ENCODE measurements around the gene TMEM266. TPM values are rescaled to one million over a fixed set of nuclear protein-coding genes. Genes with fewer than 3 reads are reported as not detected.

Gene TMEM266
- polyA plus RNA-seq, 4 donors, result 10.2 to 12.9 (median 11.0) TPM

DNA sequence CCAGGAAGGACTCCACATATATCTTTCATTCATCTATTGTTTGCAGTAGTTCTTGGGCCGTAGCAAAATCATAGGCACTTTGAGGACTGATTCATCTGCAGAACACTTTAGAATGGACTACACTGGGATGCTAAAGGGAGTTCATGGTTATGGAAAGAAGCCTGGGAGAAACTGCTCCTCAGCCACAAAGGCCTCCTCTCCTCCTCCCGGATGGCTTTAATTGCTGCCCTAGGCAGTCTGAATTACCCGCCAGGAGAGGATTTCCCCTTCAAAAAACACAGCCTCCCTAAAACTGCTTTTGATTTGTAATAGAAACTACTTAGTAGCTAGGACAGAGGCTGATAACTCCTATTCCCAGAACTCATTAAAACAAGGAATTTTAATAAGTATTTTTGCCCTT is 4.6 kb downstream of the TMEM266 start:
- no peak for DNase-seq (ENCODE audit: low read depth in 4 of 4, low spot score in 3 of 4)

- no peak for DNase-seq (ENCODE audit: low read depth in 4 of 4, low spot score in 3 of 4)
These were observed 5.5 kb downstream of the TMEM266 start for GRCh38 chr15:76065245-76065644.

GRCh38 chr15:76065793-76066192 is 6.0 kb downstream of the TMEM266 start:
- no peak for DNase-seq (ENCODE audit: low read depth in 4 of 4, low spot score in 3 of 4)

DNA sequence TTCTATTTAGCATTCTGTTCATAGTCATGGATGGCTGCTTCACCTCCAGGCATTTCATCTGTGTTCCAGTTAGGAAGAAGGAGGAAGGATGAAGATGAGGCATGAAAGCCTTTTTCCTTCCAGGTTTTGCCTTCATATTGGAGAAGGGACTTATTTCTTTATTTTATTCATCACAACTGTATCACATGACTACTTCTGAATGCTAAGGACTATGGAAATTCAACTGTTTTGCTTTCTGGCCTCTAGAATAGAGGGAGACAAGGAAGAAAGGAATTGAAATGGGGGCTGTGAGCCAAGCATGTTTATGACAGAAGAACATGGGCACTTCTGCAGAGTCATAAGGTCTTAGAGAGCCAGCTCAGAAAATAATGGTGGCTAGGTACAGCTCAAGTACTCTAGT is 10.4 kb downstream of the TMEM266 start:
- no peak for DNase-seq (ENCODE audit: low read depth in 4 of 4, low spot score in 3 of 4)

DNA sequence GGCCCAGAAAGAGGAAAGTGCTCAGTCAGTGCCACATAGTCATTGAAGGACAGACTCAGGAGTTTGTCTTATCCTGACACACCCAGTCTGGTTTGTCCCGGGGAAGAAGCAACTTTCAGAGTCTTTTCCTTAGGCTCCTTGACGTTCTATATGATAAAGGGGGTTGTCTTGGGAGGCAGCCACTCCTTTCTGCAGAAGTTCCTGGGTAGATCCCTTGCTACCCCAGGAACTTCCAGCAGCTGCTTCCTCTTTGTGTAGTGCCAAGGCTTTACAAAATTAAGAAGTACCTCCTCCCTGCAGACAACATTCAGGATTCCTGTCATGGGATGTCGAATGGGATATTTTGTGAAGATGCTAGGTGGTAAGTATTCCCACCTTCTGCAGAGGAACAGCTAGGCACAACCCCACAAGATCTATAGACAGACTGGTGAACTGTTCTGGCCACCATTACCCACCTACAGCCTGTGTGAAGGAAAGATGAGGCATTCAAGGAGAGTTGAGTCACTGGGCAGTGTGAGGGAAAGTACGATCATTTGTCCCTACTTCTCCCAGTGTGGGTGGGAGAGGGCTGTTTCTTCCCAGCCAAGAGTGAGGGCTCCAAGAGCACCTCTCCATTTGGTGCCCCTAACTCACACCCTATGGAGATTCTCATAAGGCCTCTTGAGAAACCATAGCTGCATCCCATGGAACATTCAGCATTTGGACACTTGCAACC is 11.3 kb downstream of the TMEM266 start:
- DNase-seq (ENCODE audit: low read depth in 4 of 4, low spot score in 3 of 4), result no peak

DNA sequence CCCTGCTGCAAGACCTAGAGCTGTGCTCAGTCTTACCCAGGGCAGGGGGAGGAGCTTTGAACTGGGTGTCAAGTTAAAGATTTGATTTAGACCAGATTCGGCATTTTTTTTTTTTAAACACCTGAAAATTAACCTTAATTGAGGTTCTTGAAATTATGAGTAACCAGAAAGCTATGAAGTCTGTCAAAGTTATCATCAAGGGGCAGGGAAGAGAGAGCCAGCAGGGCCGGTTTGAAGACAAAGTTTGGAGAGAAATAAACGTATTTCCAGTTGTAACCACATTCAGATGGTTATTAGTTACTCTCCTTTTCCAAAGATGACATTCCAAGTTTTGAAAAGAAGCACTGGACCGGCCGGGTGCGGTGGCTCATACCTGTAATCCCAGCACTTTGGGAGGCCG is 12.0 kb downstream of the TMEM266 start:
- no peak for DNase-seq (ENCODE audit: low read depth in 4 of 4, low spot score in 3 of 4)

- DNase-seq (ENCODE audit: low read depth in 4 of 4, low spot score in 3 of 4), result no peak
These were observed 13.8 kb downstream of the TMEM266 start for GRCh38 chr15:76073554-76073953.

- DNase-seq (ENCODE audit: low read depth in 4 of 4, low spot score in 3 of 4), result no peak
These were observed 15.3 kb downstream of the TMEM266 start for GRCh38 chr15:76075046-76075445.

DNA sequence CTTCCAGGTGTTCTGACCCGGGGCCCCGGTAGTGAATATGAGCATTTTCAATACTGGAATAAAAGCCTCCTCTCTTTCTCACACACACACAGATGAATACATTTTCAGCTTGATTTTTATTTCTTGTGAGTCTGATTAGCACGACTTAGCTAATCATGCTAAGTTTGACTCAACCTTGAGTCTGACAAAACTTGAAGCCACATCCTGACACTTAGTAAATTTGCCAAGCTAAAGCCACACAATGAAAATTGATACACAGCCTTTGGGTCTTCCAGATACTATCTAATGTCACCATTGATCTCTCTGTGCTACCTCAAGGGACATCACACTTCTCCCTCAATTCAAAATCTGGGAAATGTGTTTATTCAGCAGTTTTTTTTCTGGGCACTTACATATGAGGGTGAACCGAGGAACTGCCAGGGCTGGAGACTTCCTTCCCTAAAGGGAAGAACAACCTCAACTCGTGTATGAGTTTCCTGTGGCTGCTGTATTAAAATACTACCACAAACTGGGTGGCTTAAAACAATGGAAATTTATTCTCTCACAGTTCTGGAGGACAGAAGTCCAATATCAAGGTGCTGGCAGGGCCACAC is 18.6 kb downstream of the TMEM266 start:
- DNase-seq (ENCODE audit: low read depth in 4 of 4, low spot score in 3 of 4), result no peak

DNA sequence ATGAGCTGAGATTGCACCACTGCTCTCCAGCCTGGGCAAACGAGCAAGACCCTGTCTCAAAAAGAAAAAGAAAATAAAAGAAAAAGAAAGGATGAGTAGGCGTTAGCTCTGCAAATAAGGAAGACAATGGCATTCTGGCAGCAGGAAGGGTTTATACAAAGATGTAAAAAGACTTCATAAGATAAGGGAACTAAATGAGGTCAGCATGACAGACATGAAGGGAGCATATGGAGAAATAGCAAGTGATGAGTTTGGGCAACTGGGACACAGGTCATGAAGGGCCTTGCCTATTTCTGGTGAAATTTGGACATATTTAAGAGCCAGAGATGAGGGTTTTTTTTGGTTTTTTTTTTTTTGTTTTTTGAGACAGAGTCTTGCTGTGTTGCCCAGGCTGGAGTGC is 24.5 kb downstream of the TMEM266 start:
- no peak for DNase-seq (ENCODE audit: low read depth in 4 of 4, low spot score in 3 of 4)

DNA sequence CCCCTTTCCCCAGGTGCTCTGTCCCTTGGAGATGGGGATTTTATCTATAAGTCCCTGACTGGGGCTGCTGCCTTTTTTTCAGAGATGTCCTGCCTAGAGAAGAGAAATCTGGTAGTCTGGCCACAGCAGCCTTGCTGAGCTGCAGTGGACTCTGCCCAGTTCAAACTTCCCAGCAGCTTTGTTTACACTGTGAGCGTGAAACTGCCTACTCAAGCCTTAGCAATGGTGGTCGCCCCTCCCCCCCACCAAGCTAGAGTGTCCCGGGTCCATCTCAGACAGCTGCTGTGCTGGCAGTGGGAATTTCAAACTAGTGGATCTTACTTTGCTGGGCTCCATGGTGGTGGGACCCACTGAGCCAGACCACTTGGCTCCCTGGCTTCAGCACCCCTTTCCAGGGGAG is 38.9 kb downstream of the TMEM266 start:
- DNase-seq (ENCODE audit: low read depth in 4 of 4, low spot score in 3 of 4), result no peak

DNA sequence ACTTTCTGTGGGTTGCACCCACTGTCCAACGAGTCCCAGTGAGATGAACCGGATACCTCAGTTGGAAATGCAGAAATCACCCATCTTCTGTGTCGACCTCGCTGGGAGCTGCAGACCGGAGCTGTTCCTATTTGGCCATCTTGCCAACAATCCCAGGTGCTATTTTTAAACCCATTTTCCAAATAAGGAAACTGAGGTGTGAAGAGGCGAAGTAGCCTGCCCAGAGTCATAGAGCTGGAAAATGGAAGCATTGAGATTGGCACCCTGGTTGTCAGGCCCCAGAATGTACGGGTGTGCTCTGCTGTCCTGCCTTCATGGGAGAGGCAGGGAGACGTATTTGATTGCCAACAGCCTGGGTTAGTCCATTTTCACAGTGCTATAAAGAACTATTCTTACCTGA is 39.6 kb downstream of the TMEM266 start:
- DNase-seq (ENCODE audit: low read depth in 4 of 4, low spot score in 3 of 4), result no peak

- DNase-seq (ENCODE audit: low read depth in 4 of 4, low spot score in 3 of 4), result no peak
These were observed 40.6 kb downstream of the TMEM266 start for GRCh38 chr15:76100361-76100760.

GRCh38 chr15:76101655-76102054 is 41.9 kb downstream of the TMEM266 start:
- DNase-seq (ENCODE audit: low read depth in 4 of 4, low spot score in 3 of 4), result no peak

DNA sequence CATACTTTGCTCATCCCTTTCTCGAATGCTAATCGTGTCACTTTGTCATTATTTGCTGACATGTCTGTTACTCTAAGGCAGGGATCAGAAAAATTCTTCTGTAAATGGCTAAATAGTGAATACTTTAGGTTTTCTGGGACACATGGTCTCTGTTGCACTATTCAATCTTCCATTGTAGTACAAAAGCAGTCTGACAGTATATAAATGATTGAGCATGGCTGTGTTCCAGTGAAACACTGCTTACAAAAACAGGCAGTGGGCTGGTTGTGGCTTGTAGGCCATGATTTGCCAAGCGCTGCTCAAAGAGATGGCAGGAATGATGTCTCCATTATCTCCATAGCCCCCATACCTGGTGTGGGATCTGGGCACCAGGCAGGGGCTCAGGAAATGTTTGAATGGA is 45.6 kb downstream of the TMEM266 start:
- DNase-seq (ENCODE audit: low read depth in 4 of 4, low spot score in 3 of 4), result no peak

- DNase-seq (ENCODE audit: low read depth in 4 of 4, low spot score in 3 of 4), result no peak
These were observed 46.1 kb downstream of the TMEM266 start for GRCh38 chr15:76105911-76106310.

DNA sequence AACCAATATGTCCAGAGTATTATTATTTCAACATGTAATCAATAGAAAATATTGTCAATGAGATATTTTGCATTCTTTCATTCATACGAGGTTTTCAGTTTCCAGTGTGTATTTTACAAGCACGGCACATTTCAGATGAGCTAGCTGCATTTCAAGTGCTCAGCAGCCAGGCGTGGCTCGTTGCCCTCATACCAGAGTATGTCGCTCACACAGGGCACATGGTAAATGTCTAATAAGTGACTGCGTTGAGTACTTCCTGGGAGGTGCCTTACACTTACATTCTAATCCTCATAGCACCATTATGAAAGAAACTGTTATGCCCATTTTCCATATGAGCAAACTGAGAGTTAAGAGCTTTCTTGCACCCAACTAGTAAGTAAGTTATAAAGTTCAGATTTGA is 47.4 kb downstream of the TMEM266 start:
- DNase-seq (ENCODE audit: low read depth in 4 of 4, low spot score in 3 of 4), result no peak

DNA sequence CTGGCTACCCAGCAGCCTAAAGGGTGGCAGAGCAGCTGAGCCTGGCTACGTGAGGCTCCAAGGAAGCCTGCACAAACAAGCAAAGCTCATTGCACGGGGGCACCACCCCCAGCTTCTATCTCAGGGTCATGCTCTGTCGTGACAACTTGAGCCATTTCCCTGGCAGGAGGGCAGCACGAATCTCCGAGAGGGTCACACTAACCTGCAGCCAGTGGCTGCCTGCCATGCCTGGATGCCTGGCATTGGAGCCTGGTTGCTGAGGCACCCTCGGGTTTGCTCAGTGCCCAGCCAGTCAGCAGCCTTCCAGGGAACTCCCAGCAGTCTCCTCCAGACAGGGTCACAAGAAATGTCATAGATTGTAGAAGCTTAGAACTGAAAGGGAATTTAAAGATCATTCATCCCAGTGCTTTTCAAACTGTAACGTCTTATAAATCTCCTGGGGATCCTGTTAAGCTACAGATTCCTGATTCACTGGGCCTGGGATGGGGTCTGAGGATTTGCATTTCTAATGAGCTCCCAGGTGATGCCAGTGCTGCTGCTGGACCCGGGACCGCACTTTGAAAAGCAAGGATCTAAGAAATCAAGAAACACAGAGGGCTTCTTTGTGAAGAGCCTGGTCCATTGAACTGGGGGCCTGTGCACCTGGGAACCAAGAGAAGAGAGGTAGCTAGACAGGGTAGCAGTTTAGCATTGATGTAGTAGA is 48.4 kb downstream of the TMEM266 start:
- DNase-seq (ENCODE audit: low read depth in 4 of 4, low spot score in 3 of 4), result no peak

DNA sequence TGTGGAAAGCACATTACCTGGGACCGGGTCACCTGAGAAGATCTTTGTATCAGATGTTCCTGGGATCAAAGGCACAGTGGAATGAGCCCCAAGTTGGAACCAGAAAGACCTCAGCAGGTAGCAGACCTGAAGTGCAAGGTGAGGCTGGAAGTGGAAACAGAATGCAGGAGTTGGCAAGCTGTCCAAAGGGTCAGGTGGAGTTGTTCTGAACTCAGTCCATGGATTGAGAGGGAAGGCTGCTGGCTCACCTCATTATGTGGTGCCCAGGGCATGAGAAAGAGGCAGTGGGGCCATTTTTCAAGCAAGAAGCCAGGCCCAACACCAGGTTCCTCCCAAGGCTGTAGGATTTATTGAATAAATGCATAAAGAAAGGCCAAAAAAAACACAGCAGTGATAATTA is 49.3 kb downstream of the TMEM266 start:
- no peak for DNase-seq (ENCODE audit: low read depth in 4 of 4, low spot score in 3 of 4)

DNA sequence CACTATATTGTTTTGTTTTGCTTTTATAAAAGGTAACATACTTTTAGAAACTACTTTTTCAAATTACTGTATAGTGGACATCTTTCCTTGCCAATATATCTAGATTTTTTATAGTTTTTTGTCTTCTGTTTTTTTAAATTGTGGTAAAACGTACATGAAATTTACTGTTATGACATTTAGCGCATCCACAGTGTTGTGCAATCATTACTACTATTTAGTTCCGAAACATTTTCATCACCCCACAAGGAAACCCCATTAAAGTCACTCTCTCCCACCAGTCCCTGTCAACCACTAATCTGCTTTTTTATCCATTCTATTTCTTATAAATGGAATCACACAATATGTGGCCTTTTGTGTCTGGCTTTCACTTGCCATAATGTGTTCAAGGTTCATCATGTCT is 54.8 kb downstream of the TMEM266 start:
- DNase-seq (ENCODE audit: low read depth in 4 of 4, low spot score in 3 of 4), result no peak

GRCh38 chr15:76116138-76116885 is 56.5 kb downstream of the TMEM266 start:
- no peak for DNase-seq (ENCODE audit: low read depth in 4 of 4, low spot score in 3 of 4)

Measured in right renal pelvis (tissue), 4 donors.